HG03280 (cell line): Measurements from ENCODE around the gene PRKACA.
"Not testable (repeated sequence)": the region's sequence is repeated elsewhere in the genome, so short reads cannot be mapped to it uniquely, and the experiment has no call there.

ENCODE experiments used
- ATAC-seq: cut with Tn5 transposase; IDR thresholded peaks from one replicate; pipeline ENCODE4 v1.9.1; 2021; ENCODE audit warnings: mild to moderate bottlenecking, moderate library complexity; ENCODE audit not compliant: unreplicated experiment

Gene PRKACA

DNA sequence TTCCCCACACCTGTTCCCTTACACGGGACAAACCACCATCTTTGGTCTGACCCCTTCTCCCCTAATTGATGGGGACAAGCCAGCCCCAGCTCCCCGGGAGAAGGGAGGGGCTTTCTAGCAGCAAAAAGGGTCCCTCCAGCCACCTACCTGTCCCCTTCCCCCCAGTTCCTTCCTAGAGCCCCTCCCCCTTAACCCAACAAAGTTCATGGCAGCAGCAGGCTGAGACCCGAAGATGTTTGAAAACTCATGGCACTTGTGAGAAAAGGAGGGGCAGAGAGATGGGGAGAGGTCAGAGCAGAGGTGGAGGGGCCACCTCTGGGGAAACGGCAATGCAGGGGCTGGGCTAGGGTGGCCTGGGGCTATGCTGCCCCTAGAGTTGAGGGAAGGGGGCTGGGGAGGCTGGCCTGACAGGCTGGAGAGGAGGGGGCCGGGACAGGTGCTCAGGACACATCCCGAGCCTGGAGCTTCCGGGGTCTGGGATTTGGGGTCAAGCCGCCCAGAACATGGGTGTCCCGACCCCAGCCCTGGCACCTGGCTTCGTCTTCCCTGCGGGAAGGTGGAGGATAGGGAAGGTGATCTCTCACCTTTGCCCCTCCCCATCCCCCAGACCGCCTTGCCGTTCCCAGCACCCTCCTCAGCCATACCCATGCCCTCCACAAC is 31.3 kb upstream of the PRKACA start:
- ATAC-seq = no peak

- no peak for ATAC-seq
These were observed 30.4 kb upstream of the PRKACA start for GRCh38 chr19:14147797-14148605.

GRCh38 chr19:14146789-14147216 is 29.2 kb upstream of the PRKACA start:
- ATAC-seq = no peak

DNA sequence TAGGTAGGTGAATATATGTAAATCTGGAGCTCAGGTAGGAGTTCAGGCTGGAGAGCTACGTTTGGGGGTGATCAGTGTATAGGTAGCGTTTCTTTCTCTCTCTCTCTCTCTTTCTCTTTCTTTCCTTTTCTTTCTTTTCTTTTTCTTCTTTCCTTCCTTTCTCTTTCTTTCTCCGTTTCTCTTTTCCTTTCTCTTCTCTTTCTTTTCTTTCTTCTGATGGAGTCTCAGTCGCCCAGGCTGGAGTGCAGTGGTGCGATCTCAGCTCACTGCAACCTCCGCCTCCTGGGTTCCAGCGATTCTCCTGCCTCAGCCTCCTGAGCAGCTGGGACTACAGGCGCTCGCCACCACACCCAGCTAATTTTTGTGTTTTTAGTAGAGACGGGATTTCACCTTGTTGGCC is 28.6 kb upstream of the PRKACA start:
- ATAC-seq = not testable (repeated sequence)

DNA sequence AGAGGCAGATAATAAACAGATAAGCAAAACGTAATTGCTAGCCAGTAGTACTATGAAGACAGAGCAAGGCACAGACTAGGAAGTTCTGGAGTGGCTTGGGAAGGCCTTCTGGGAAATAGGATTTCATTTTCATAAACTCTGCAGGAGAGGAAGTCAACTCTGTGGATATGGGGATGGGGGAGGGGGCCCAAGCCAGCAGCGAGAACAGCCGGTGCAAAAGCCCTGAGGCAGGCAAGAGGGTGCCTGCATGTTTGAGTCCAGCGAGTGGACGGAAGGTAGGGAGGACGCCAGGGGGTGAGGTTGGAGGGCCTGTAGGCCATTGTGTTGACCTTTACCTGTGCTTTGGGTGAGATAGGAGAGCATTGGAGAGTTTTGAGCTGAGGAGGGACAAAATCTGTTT is 27.8 kb upstream of the PRKACA start:
- ATAC-seq = no peak

- no peak for ATAC-seq
These were observed 25.0 kb upstream of the PRKACA start for GRCh38 chr19:14142262-14143190.

GRCh38 chr19:14141041-14141440 is 23.5 kb upstream of the PRKACA start:
- ATAC-seq = no peak

GRCh38 chr19:14139944-14140343 is 22.4 kb upstream of the PRKACA start:
- ATAC-seq = no peak

DNA sequence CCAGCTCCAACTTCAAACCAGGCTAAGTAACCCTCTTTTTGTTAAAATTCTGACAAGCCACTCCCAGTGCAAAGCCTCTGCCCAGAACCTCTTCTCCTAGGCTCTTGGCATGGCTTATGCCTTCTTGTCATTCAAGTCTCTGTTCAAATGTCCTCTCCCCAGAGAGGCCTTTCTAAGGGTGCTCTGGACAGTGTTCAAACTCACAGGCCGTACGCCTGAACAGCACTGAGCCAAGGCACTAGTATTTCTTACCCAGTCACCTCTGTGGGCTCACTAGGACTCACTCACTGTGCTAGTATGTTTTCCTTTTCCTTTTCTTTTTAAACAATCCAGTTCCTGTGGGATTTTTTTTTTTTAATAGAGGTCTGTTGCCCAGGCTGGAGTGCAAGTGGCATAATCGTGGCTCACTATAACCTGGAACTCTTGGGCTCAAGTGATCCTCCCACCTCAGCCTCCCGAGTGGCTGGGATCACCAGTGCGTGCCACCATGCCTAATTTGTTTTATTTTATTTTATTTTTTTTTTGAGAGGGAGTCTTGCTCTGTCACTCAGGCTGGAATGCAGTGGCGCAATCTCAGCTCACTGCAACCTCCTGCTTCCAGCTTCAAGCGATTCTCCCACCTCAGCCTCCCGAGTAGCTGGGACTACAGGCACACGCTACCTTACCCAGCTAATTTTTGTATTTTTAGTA is 21.2 kb upstream of the PRKACA start:
- ATAC-seq = no peak

DNA sequence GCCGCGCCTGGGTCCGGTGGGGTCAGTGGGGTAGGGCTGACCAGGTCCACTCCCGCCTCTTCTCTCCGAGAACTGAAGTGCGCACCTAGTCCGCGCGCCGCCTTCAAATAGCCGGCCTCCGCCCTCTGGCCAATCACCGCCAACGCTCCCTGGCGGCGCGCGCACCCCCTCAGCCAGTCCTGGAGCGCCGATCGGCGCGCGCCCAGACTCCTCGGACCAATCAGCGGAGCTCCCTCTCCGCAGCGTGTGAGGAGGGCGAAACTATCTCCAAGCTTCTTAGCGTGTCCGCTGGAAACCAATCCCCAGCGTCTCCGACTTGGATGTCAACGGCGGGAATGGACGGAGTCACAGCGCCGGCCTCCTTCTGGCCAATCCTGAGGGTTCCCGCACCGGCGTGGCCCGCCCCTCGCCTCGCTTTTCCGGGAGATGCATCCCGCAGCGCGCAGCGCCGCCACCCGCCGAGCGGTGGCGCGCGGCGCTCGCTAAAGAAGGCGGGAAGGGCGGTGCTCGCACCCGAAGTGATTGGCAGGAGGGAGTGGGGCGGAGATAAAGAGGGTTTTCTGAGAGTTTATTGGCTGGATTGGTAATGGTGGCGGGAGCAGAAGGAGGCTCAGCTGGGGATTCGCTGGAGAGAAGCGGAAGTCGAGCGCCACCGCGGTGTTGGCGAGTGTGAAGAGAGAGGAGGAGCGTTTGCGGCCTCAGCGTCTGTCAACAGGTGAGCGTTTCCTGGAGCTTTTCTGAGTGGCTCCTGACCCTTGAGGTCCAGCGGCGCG is 19.1 kb upstream of the PRKACA start, which contains the start of gene ASF1B:
Gene ASF1B, minus strand, starts transcription at position 81 of the 773 bp plus-strand sequence. CDS start 133 bp downstream, outside the sequence.
- ATAC-seq = peak; percentile 81

DNA sequence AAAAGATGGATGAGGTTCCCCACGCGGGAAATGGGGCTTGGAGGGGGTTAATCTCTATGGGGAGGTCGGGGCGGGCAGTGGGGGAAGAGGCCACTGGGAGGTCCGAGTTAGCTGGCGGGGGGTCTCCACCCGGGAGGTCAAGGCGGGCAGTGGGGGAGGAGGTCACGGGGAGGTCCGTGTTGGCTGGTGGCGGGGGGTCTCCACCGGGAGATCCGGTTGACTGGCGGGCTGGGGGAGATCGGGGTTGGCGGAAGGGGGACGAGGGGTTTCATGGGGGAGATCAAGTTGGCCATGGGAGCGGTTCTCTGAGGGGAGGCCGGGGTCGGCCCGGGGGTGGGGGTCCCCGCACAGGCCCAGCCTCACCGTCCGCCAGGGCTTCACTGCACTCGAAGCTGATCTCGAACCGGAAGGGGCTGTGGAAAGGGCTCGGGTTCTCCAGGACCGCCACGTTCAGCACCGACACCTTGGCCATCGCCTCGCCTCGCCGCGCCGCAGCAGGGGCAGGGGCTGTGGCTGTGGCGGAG is 18.5 kb upstream of the PRKACA start:
- no peak for ATAC-seq

GRCh38 chr19:14135355-14135754 is 17.8 kb upstream of the PRKACA start:
- ATAC-seq = no peak

- no peak for ATAC-seq
These were observed 10.5 kb upstream of the PRKACA start for GRCh38 chr19:14127929-14128509.

- no peak for ATAC-seq
These were observed 9.6 kb upstream of the PRKACA start for GRCh38 chr19:14127176-14127575.

DNA sequence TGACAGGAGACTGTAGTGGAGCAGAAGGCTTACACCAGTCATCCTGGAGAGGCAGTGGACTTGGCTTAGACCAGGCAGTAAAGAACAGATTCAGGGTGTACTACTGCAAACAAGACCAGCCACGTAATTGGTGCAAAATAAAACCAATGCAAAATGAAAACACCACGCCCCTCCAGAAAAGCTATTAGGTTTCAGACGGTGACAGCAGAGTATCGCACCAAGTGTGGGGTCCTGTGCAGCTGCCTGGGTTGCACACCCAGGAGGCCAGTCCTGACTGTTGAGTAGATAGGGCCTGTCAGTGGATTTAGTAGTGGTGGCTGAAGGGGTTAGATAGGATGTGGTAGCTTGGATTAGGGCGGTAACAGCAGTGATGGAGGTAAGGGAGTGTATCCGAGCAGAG is 5.4 kb upstream of the PRKACA start:
- ATAC-seq = no peak

- ATAC-seq = no peak
These were observed 2.9 kb upstream of the PRKACA start for GRCh38 chr19:14120497-14120780.

- no peak for ATAC-seq
These were observed 2.3 kb upstream of the PRKACA start for GRCh38 chr19:14119644-14120496.

GRCh38 chr19:14119146-14119545 is 1.6 kb upstream of the PRKACA start:
- ATAC-seq = no peak
